ENCODE data around the gene GCHFR.

DNA sequence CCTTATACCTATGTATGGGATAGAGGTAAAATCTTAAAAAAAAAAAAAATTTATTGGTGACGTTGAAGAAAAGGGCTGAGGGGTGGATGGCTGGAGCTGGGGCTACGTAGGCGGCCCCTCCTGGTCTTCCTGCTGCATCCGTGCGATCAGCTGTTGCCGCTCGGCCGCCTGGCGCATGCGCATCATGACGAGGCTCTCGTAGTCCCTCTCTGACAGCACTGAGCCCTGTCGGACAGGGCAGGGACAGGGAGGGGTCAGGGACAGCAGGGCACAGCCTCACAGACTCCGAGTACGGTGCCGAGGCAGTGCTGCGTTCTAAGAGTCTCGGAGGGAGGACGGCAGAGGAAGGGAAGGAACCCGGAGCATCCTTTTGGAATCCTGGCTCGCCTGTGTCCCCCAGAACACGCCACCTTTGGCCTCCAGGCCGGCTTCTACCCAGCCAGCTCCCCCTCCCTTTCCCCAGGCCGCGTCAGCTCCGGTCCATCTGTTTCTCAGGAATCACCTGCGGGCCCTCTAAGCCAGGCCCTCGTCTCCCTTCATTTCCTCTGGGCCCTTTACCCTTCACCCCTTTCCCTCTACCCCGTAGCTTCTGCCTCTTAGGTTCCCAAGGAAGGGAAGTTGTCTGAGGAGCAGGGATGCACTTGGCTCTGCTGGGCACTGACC, 4.1 kb downstream of the GCHFR start:
- TF ChIP-seq POLR2AphosphoS5 (IDR thresholded peaks at IDR 0.05) (no peak), CTCF (IDR thresholded peaks at IDR 0.05) (no peak), EP300 (IDR thresholded peaks at IDR 0.05) (no peak)

Data from suprapubic skin (tissue), 4 donors.